ENCODE measurements around the gene USP53. TPM values are rescaled to one million over a fixed set of nuclear protein-coding genes. Genes with fewer than 3 reads are reported as not detected.
A peak's percentile ranks its signal among the peaks of the same experiment; 100 is the strongest.

The USP53 gene
- polyA plus RNA-seq, 1 of the 3 experiments (the other 2 are of a cell fraction) = 8.1 TPM

DNA sequence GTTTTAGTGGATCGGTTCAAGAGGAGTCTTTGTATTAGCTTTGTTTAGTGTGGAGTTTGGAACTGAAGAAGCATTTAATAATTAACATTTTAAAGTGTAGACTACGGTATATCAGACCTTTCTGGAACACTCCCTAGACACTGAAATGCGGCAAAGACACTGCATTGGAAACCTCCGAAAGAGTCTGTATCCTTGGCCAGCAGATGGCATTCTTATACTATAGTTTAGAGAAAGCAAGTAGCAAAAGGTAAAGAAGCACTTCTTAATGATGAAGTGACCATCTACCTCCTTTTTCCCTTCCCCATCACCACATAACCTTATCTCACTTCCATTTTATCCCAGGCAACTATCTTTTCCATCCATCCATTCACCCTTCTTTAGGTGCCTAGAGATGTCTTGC lies 101.8 kb downstream of the USP53 start:
- Histone ChIP-seq H3K9ac (no peak overlapping the region), H3K79me2 (ENCODE audit: insufficient read depth) (no peaks in the 10 kb centered on the region), H3K4me2 (no peak overlapping the region), H3K27me3 (ENCODE audit: insufficient read depth) (no peaks in the 10 kb centered on the region), H2AFZ (ENCODE audit: low read depth) (no peak overlapping the region), H3K36me3 (replicated peaks in 1 of 2; ENCODE audit: control insufficient read depth in 1 of 2, insufficient read depth in 2 of 2, low read length in 1 of 2) (no peaks in the 10 kb centered on the region), H3K4me3 (ENCODE audit: low read depth in 2 of 2, low read length in 1 of 2) (no peak overlapping the region; a peak in 1 of 4 replicates), H3F3A (replicated peaks; ENCODE audit: insufficient read depth) (no peaks in the 10 kb centered on the region), H3K9me2 (no peaks in the 10 kb centered on the region), H3K9me3 (no peaks in the 10 kb centered on the region), H3K27ac (ENCODE audit: low read depth in 2 of 2, low read length in 1 of 2) (no peak overlapping the region), H3K4me1 (ENCODE audit: control insufficient read depth in 1 of 2, insufficient read depth in 2 of 2, low read depth in 1 of 2, low read length in 1 of 2) (no peaks in the 10 kb centered on the region), H4K20me1 (ENCODE audit: insufficient read depth) (no peaks in the 10 kb centered on the region)
- WGBS (ENCODE audit: low lambda C conversion rate) = 46% methylated on average over 4 of the region's 4 CpGs
- ChIA-PET CTCF (interaction anchor here (1.2 to 1.8 kb wide), 2 partner anchors 176 to 179 kb away, joined by 6 to 7 read pairs; no protein-coding TSS in a partner anchor), POLR2A (no interaction called here)
- TF ChIP-seq FOXJ3 (CRISPR knock-in tag; IDR thresholded peaks at IDR 0.05) (no peak), RAD21 (IDR thresholded peaks at IDR 0.05; ENCODE audit: low read length) (peak; percentile 80), RFX5 (IDR thresholded peaks at IDR 0.05; ENCODE audit: low read length) (no peak), SMC3 (IDR thresholded peaks at IDR 0.05; ENCODE audit: low read depth, low read length) (peak; percentile 64)
- TF ChIP-seq, protein P1, sequence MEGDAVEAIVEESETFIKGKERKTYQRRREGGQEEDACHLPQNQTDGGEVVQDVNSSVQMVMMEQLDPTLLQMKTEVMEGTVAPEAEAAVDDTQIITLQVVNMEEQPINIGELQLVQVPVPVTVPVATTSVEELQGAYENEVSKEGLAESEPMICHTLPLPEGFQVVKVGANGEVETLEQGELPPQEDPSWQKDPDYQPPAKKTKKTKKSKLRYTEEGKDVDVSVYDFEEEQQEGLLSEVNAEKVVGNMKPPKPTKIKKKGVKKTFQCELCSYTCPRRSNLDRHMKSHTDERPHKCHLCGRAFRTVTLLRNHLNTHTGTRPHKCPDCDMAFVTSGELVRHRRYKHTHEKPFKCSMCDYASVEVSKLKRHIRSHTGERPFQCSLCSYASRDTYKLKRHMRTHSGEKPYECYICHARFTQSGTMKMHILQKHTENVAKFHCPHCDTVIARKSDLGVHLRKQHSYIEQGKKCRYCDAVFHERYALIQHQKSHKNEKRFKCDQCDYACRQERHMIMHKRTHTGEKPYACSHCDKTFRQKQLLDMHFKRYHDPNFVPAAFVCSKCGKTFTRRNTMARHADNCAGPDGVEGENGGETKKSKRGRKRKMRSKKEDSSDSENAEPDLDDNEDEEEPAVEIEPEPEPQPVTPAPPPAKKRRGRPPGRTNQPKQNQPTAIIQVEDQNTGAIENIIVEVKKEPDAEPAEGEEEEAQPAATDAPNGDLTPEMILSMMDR (IDR thresholded peaks at IDR 0.05) = peak; percentile 69
- TF ChIP-seq, protein P2, sequence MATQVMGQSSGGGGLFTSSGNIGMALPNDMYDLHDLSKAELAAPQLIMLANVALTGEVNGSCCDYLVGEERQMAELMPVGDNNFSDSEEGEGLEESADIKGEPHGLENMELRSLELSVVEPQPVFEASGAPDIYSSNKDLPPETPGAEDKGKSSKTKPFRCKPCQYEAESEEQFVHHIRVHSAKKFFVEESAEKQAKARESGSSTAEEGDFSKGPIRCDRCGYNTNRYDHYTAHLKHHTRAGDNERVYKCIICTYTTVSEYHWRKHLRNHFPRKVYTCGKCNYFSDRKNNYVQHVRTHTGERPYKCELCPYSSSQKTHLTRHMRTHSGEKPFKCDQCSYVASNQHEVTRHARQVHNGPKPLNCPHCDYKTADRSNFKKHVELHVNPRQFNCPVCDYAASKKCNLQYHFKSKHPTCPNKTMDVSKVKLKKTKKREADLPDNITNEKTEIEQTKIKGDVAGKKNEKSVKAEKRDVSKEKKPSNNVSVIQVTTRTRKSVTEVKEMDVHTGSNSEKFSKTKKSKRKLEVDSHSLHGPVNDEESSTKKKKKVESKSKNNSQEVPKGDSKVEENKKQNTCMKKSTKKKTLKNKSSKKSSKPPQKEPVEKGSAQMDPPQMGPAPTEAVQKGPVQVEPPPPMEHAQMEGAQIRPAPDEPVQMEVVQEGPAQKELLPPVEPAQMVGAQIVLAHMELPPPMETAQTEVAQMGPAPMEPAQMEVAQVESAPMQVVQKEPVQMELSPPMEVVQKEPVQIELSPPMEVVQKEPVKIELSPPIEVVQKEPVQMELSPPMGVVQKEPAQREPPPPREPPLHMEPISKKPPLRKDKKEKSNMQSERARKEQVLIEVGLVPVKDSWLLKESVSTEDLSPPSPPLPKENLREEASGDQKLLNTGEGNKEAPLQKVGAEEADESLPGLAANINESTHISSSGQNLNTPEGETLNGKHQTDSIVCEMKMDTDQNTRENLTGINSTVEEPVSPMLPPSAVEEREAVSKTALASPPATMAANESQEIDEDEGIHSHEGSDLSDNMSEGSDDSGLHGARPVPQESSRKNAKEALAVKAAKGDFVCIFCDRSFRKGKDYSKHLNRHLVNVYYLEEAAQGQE (IDR thresholded peaks at IDR 0.05; ENCODE audit: low read depth, low read length) = no peak
- no peak for DNase-seq

DNA sequence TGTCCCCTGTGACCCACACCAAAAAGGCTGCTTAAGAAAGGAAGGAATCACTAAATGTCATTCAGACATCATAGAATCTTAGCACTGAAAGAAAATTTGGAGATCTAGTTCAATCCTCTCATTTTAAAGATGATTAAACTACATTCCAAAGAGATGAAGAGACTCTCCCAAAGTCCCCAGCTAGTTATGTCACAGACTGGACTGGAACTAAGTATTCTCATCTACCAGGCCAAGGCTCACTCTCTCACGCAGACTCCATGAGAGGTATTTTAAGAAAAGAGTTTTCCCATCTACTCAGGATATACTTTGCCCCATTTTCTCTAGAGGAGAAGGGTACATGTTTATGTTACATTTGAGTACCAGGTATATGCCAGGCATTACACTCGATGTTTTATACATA lies 102.5 kb downstream of the USP53 start:
- H3K9me2 ChIP-seq = no peaks in the 10 kb centered on the region
- POLR2A ChIA-PET = no interaction called here
- peak overlapping the region; percentile 32; the same call in 1 of the 2 replicates for H2AFZ ChIP-seq (ENCODE audit: low read depth)
- H3F3A ChIP-seq (replicated peaks; ENCODE audit: insufficient read depth) = no peaks in the 10 kb centered on the region
- H3K9me3 ChIP-seq = no peaks in the 10 kb centered on the region
- TF ChIP-seq JUND (IDR thresholded peaks at IDR 0.05) (no peak), GATA2 (CRISPR knock-in tag; IDR thresholded peaks at IDR 0.05) (no peak), RCOR1 (IDR thresholded peaks at IDR 0.05; ENCODE audit: low read length) (no peak), TAF1 (IDR thresholded peaks at IDR 0.05; ENCODE audit: borderline replicate concordance, low read depth, low read length) (no peak)
- TF ChIP-seq, protein P3, sequence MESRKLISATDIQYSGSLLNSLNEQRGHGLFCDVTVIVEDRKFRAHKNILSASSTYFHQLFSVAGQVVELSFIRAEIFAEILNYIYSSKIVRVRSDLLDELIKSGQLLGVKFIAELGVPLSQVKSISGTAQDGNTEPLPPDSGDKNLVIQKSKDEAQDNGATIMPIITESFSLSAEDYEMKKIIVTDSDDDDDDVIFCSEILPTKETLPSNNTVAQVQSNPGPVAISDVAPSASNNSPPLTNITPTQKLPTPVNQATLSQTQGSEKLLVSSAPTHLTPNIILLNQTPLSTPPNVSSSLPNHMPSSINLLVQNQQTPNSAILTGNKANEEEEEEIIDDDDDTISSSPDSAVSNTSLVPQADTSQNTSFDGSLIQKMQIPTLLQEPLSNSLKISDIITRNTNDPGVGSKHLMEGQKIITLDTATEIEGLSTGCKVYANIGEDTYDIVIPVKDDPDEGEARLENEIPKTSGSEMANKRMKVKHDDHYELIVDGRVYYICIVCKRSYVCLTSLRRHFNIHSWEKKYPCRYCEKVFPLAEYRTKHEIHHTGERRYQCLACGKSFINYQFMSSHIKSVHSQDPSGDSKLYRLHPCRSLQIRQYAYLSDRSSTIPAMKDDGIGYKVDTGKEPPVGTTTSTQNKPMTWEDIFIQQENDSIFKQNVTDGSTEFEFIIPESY (IDR thresholded peaks at IDR 0.05; ENCODE audit: borderline replicate concordance, low read depth) = no peak
- no peaks in the 10 kb centered on the region for H3K27me3 ChIP-seq (ENCODE audit: insufficient read depth)
- no peaks in the 10 kb centered on the region for H3K79me2 ChIP-seq (ENCODE audit: insufficient read depth)
- H4K20me1 ChIP-seq (ENCODE audit: insufficient read depth) = no peaks in the 10 kb centered on the region
- CTCF ChIA-PET = interaction anchor here (0.6 to 1.1 kb wide), 2 partner anchors 10 to 232 kb away, joined by 3 read pairs; no protein-coding TSS in a partner anchor
- no peak overlapping the region for H3K4me2 ChIP-seq
- no peak overlapping the region for H3K27ac ChIP-seq (ENCODE audit: low read depth in 2 of 2, low read length in 1 of 2)
- no peaks in the 10 kb centered on the region for H3K4me1 ChIP-seq (ENCODE audit: control insufficient read depth in 1 of 2, insufficient read depth in 2 of 2, low read depth in 1 of 2, low read length in 1 of 2)
- H3K36me3 ChIP-seq (replicated peaks in 1 of 2; ENCODE audit: control insufficient read depth in 1 of 2, insufficient read depth in 2 of 2, low read length in 1 of 2) = no peaks in the 10 kb centered on the region
- no peak overlapping the region for H3K9ac ChIP-seq
- no peak for DNase-seq
- no peak overlapping the region for H3K4me3 ChIP-seq (ENCODE audit: low read depth in 2 of 2, low read length in 1 of 2)
- WGBS (ENCODE audit: low lambda C conversion rate) = 52% methylated on average over 2 of the region's 2 CpGs

Measured in SK-N-SH (cell line).